Mammary epithelial cell (primary cell): ENCODE data around the gene ZNF774.

Experiments
- EZH2 ChIP-seq: IDR thresholded peaks from 2 replicates; pipeline ENCODE4 v1.6.1; 2012; ENCODE audit warnings: low read length, inconsistent platforms, borderline replicate concordance
- TF ChIP-seq, protein P1 (sequence below), 2 donors: IDR thresholded peaks in 1 of 2; conservative IDR thresholded peaks in 1 of 2; 2 replicates each; pipeline ENCODE4 v1.5.1; 2011 to 2012; ENCODE audit warnings: inconsistent platforms in 2 of 2, low read length in 2 of 2, mild to moderate bottlenecking in 2 of 2, control low read depth in 1 of 2, low read depth in 1 of 2; ENCODE audit not compliant: insufficient read depth in 1 of 2; ENCODE audit errors: extremely low read depth in 1 of 2

DNA sequence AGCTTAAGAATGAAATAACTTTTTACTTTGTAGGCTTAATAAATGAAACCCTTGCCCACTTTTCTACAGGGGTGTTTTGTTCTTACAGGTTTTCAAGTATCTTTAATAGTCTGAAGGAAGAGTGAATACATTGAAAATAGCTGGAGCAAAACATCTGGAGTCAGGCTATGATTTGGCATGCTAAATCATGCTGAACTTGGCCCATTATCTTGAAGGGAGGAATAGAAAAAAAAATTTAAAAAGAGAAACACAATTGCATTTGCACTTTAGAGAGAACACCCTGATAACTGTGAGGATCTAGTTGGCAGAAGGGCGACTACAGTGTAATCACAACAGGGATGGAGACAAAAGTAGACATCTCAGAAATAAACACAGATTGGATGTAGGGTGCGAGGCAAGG, 34.1 kb downstream of the ZNF774 start:
- TF ChIP-seq, protein P1, sequence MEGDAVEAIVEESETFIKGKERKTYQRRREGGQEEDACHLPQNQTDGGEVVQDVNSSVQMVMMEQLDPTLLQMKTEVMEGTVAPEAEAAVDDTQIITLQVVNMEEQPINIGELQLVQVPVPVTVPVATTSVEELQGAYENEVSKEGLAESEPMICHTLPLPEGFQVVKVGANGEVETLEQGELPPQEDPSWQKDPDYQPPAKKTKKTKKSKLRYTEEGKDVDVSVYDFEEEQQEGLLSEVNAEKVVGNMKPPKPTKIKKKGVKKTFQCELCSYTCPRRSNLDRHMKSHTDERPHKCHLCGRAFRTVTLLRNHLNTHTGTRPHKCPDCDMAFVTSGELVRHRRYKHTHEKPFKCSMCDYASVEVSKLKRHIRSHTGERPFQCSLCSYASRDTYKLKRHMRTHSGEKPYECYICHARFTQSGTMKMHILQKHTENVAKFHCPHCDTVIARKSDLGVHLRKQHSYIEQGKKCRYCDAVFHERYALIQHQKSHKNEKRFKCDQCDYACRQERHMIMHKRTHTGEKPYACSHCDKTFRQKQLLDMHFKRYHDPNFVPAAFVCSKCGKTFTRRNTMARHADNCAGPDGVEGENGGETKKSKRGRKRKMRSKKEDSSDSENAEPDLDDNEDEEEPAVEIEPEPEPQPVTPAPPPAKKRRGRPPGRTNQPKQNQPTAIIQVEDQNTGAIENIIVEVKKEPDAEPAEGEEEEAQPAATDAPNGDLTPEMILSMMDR (conservative IDR thresholded peaks at IDR 0.05 in 1 of 2, IDR thresholded peaks at IDR 0.05 in 1 of 2; ENCODE audit: extremely low read depth in 1 of 2, insufficient read depth in 1 of 2, low read depth in 1 of 2, low read length in 2 of 2): no peak
- no peak for TF ChIP-seq EZH2
